Sigmoid colon (tissue), 7 donors: ENCODE results near the gene GRIK3. TPM values are rescaled to one million over a fixed set of nuclear protein-coding genes. Genes with fewer than 3 reads are reported as not detected.

Source experiments
- DNase-seq: peaks from one replicate; pipeline ENCODE4 v3.0.0-alpha.2; 2019
- H3K27ac ChIP-seq, 4 donors: fragments of 200-600 bp; sonication (generic); one replicate each; pipeline ENCODE4 v1.5.1; 2016 to 2019; ENCODE audit warnings: mild to moderate bottlenecking in 1 of 4
- H3K27me3 ChIP-seq, 3 donors: fragments of 200-600 bp; sonication (generic); one replicate each; pipeline ENCODE4 v1.5.1; 2019; ENCODE audit warnings: mild to moderate bottlenecking in 1 of 3
- H3K36me3 ChIP-seq, 4 donors: fragments of 200-600 bp; sonication (generic); one replicate each; pipeline ENCODE4 v1.5.1; 2016 to 2019
- H3K4me1 ChIP-seq, 4 donors: fragments of 200-600 bp; sonication (generic); one replicate each; pipeline ENCODE4 v1.5.1; 2017 to 2019
- H3K4me3 ChIP-seq, 4 donors: fragments of 200-600 bp; sonication (generic); one replicate each; pipeline ENCODE4 v1.5.1; 2017 to 2019; ENCODE audit warnings: mild to moderate bottlenecking in 2 of 4, moderate library complexity in 1 of 4
- H3K9me3 ChIP-seq, 4 donors: fragments of 200-600 bp in 3 of 4; sonication (generic) in 3 of 4; one replicate each; pipeline versions ENCODE4 v1.5.1 to v1.6.1; 2013 to 2019
- CTCF ChIP-seq, 4 experiments: fragments of 450-650 bp in 3 of 4; fragments of 200-600 bp in 1 of 4; IDR thresholded peaks; one replicate each; pipeline ENCODE4 v1.5.1; 2016 to 2019; ENCODE audit warnings: antibody characterized with exemption in 4 of 4, mild to moderate bottlenecking in 3 of 4, moderate library complexity in 2 of 4
- EP300 ChIP-seq, 4 donors: sonication (generic); formaldehyde crosslinking; IDR thresholded peaks; one replicate each; pipeline ENCODE4 v1.6.1; 2017; ENCODE audit warnings: antibody characterized with exemption in 4 of 4
- POLR2A ChIP-seq, 2 donors: fragments of 450-650 bp; IDR thresholded peaks; one replicate each; pipeline ENCODE4 v1.6.1; 2016; ENCODE audit warnings: antibody characterized with exemption in 2 of 2, mild to moderate bottlenecking in 2 of 2, moderate library complexity in 2 of 2
- POLR2AphosphoS5 ChIP-seq, 4 donors: sonication (generic); formaldehyde crosslinking; IDR thresholded peaks; one replicate each; pipeline ENCODE4 v1.6.1; 2017; ENCODE audit warnings: antibody characterized with exemption in 4 of 4
- WGBS, 2 donors: extraction: QIAGEN DNeasy Blood & Tissue Kit; methylation state at CpG; one replicate each; pipeline ENCODE4 v1.1.7; 2013; 5-methylcytosine and 5-hydroxymethylcytosine counted together
- intact Hi-C: fragments of 100-400 bp; cut with DNase I; formaldehyde crosslinking; loops from one replicate; pipeline ENCODE4 v1.15.1; 2023
- polyA plus RNA-seq, 3 donors: library from polyadenylated mRNA; stranded (reverse); fragments of 200-250 nt; gene quantifications; one replicate each; pipeline ENCODE4 v1.2.3, GENCODE V29; 2013
- total RNA-seq, 4 donors: library from RNA; depleted of rRNA; stranded (reverse); fragments of >200 nt; gene quantifications; one replicate each; pipeline ENCODE4 v1.1.0, GENCODE V29; 2016
- donor health status: healthy with polysubstance abuse.
- donor health status: Bipolar disorder and iron deficiency.
- donor health status: healthy.

Gene GRIK3
- total and polyA plus RNA-seq, 7 donors, result 0.60 to 7.1 (median 3.4) TPM; not detected in 1

- Histone ChIP-seq H3K4me1 (no peaks in the 10 kb centered on the region), H3K4me3 (no peak overlapping the region), H3K27me3 (peaks cover 0 to 35% (median 4%) of the 10 kb centered on the region in 3 donors), H3K27ac (no peak overlapping the region), H3K9me3 (no peaks in the 10 kb centered on the region), H3K36me3 (no peaks in the 10 kb centered on the region)
- intact Hi-C loops, result no loop called here
- WGBS, 2 donors, result 74 to 87% methylated on average over 9 of the region's 9 CpGs
- no peak for DNase-seq
- TF ChIP-seq POLR2A (IDR thresholded peaks at IDR 0.05) (no peak), CTCF (IDR thresholded peaks at IDR 0.05) (no peak), POLR2AphosphoS5 (IDR thresholded peaks at IDR 0.05) (no peak), EP300 (IDR thresholded peaks at IDR 0.05) (no peak)
Observed at GRCh38 chr1:36784147-36784859, 250.0 kb downstream of the GRIK3 start.

- Histone ChIP-seq H3K27ac (no peak overlapping the region), H3K9me3 (no peaks in the 10 kb centered on the region), H3K4me3 (no peak overlapping the region), H3K36me3 (no peaks in the 10 kb centered on the region), H3K27me3 (peaks cover 0 to 27% (median 6%) of the 10 kb centered on the region in 3 donors), H3K4me1 (no peaks in the 10 kb centered on the region)
- WGBS, 2 donors, result 83 to 91% methylated on average over 3 of the region's 3 CpGs
- intact Hi-C loops, result no loop called here
- TF ChIP-seq CTCF (IDR thresholded peaks at IDR 0.05) (no peak), EP300 (IDR thresholded peaks at IDR 0.05) (no peak), POLR2AphosphoS5 (IDR thresholded peaks at IDR 0.05) (no peak), POLR2A (IDR thresholded peaks at IDR 0.05) (no peak)
- no peak for DNase-seq
Observed at GRCh38 chr1:36783475-36783874, 250.8 kb downstream of the GRIK3 start.

- no peak for DNase-seq
- peaks cover 0 to 21% (median 6%) of the 10 kb centered on the region in 3 donors for H3K27me3 ChIP-seq
- intact Hi-C loops, result no loop called here
- H3K4me3 ChIP-seq, result no peak overlapping the region
- WGBS, 2 donors, result 13 to 51% methylated on average over 2 of the region's 2 CpGs
- no peak overlapping the region for H3K27ac ChIP-seq
- H3K36me3 ChIP-seq, result no peaks in the 10 kb centered on the region
- H3K9me3 ChIP-seq, result no peaks in the 10 kb centered on the region
- no peaks in the 10 kb centered on the region for H3K4me1 ChIP-seq
- TF ChIP-seq CTCF (IDR thresholded peaks at IDR 0.05) (no peak), POLR2A (IDR thresholded peaks at IDR 0.05) (no peak), EP300 (IDR thresholded peaks at IDR 0.05) (no peak), POLR2AphosphoS5 (IDR thresholded peaks at IDR 0.05) (no peak)
Observed at GRCh38 chr1:36782785-36783184, 251.5 kb downstream of the GRIK3 start.

- Histone ChIP-seq H3K4me3 (no peak overlapping the region), H3K4me1 (no peaks in the 10 kb centered on the region), H3K27me3 (peaks cover 0 to 19% (median 6%) of the 10 kb centered on the region in 3 donors), H3K27ac (no peak overlapping the region), H3K9me3 (no peaks in the 10 kb centered on the region), H3K36me3 (no peaks in the 10 kb centered on the region)
- 77 to 84% methylated on average over 6 of the region's 6 CpGs for WGBS, 2 donors
- no peak for TF ChIP-seq EP300 (IDR thresholded peaks at IDR 0.05)
- no peak for TF ChIP-seq CTCF (IDR thresholded peaks at IDR 0.05)
- no peak for TF ChIP-seq POLR2AphosphoS5 (IDR thresholded peaks at IDR 0.05)
- no peak for TF ChIP-seq POLR2A (IDR thresholded peaks at IDR 0.05)
- DNase-seq, result no peak
- intact Hi-C loops, result no loop called here
Observed at GRCh38 chr1:36782085-36782484, 252.2 kb downstream of the GRIK3 start.
